HL-60 (cell line): ENCODE data around the gene AXL.
A peak's percentile ranks its signal among the peaks of the same experiment; 100 is the strongest.

Experiments used
- DNase-seq, 2 experiments: peaks; one replicate each; pipeline ENCODE4 v3.0.0-alpha.2; 2010 to 2020; ENCODE audit warnings: low read depth in 1 of 2, low spot score in 1 of 2
- H3K27ac ChIP-seq: fragments of 250-450 bp; sonication (Bioruptor Pico); replicated peaks from 2 replicates; pipeline ENCODE4 v1.5.1; 2020; ENCODE audit warnings: mild to moderate bottlenecking, moderate library complexity
- H3K27me3 ChIP-seq: fragments of 250-450 bp; sonication (Bioruptor Pico); 2 replicates; pipeline ENCODE4 v1.5.1; 2021; ENCODE audit warnings: mild to moderate bottlenecking, moderate library complexity; ENCODE audit not compliant: insufficient read depth, poor library complexity, severe bottlenecking
- H3K4me3 ChIP-seq: replicated peaks from 2 replicates; pipeline ENCODE4 v1.5.1; 2011; ENCODE audit warnings: mild to moderate bottlenecking, control low read depth, low read length; ENCODE audit not compliant: insufficient read depth
- GABPA ChIP-seq: IDR thresholded peaks from 2 replicates; pipeline ENCODE4 v1.6.1; 2012; ENCODE audit warnings: low read depth
- POLR2AphosphoS5 ChIP-seq: IDR thresholded peaks from 2 replicates; pipeline ENCODE4 v1.6.1; 2012; ENCODE audit warnings: low read depth
- SPI1 ChIP-seq: IDR thresholded peaks from 2 replicates; pipeline ENCODE4 v1.6.1; 2012; ENCODE audit warnings: low read depth, mild to moderate bottlenecking, borderline replicate concordance
- TF ChIP-seq, protein P1 (sequence below): IDR thresholded peaks from 2 replicates; pipeline ENCODE4 v1.6.1; 2012; ENCODE audit warnings: low read depth; ENCODE audit not compliant: insufficient replicate concordance
- TF ChIP-seq, protein P2 (sequence below): IDR thresholded peaks from one replicate; pipeline ENCODE4 v1.5.1; 2011; ENCODE audit warnings: low read length, control low read depth, inconsistent platforms; ENCODE audit not compliant: insufficient read depth

The AXL gene

DNA sequence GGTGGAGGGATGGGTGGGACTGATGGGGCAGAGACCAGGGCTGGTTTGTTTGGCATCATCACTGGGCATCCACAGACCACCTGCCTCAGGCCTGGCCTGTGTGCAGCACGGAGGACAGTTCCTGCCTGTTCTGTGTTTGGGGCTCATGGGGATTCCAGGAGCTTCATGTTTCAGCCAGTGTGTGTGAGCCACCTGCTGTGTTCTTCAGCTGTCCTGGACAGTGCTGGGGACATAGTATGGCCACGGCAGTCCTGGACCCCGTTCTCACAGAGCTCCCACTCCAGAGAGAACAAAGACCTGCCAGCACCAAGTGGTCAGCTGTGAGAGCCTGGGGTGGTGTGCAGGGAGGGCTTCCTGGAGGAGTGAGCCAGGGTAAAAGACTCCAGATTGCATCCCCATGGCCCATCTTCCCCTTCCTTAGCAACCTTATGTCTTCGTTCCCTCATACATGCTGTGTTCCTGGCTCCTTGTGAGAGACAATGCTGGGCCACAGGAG, 89.0 kb downstream of the AXL start:
- no peak for DNase-seq
- H3K4me3 ChIP-seq: no peak overlapping the region
- H3K27ac ChIP-seq: peak overlapping the region; percentile 64
- no peaks in the 10 kb centered on the region for H3K27me3 ChIP-seq
- TF ChIP-seq SPI1: no peak
- peak; percentile 4; the same call in 1 of the 2 replicates for TF ChIP-seq POLR2AphosphoS5
- no peak for TF ChIP-seq GABPA
- TF ChIP-seq, protein P1, sequence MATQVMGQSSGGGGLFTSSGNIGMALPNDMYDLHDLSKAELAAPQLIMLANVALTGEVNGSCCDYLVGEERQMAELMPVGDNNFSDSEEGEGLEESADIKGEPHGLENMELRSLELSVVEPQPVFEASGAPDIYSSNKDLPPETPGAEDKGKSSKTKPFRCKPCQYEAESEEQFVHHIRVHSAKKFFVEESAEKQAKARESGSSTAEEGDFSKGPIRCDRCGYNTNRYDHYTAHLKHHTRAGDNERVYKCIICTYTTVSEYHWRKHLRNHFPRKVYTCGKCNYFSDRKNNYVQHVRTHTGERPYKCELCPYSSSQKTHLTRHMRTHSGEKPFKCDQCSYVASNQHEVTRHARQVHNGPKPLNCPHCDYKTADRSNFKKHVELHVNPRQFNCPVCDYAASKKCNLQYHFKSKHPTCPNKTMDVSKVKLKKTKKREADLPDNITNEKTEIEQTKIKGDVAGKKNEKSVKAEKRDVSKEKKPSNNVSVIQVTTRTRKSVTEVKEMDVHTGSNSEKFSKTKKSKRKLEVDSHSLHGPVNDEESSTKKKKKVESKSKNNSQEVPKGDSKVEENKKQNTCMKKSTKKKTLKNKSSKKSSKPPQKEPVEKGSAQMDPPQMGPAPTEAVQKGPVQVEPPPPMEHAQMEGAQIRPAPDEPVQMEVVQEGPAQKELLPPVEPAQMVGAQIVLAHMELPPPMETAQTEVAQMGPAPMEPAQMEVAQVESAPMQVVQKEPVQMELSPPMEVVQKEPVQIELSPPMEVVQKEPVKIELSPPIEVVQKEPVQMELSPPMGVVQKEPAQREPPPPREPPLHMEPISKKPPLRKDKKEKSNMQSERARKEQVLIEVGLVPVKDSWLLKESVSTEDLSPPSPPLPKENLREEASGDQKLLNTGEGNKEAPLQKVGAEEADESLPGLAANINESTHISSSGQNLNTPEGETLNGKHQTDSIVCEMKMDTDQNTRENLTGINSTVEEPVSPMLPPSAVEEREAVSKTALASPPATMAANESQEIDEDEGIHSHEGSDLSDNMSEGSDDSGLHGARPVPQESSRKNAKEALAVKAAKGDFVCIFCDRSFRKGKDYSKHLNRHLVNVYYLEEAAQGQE: no peak
- TF ChIP-seq, protein P2, sequence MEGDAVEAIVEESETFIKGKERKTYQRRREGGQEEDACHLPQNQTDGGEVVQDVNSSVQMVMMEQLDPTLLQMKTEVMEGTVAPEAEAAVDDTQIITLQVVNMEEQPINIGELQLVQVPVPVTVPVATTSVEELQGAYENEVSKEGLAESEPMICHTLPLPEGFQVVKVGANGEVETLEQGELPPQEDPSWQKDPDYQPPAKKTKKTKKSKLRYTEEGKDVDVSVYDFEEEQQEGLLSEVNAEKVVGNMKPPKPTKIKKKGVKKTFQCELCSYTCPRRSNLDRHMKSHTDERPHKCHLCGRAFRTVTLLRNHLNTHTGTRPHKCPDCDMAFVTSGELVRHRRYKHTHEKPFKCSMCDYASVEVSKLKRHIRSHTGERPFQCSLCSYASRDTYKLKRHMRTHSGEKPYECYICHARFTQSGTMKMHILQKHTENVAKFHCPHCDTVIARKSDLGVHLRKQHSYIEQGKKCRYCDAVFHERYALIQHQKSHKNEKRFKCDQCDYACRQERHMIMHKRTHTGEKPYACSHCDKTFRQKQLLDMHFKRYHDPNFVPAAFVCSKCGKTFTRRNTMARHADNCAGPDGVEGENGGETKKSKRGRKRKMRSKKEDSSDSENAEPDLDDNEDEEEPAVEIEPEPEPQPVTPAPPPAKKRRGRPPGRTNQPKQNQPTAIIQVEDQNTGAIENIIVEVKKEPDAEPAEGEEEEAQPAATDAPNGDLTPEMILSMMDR: no peak

DNA sequence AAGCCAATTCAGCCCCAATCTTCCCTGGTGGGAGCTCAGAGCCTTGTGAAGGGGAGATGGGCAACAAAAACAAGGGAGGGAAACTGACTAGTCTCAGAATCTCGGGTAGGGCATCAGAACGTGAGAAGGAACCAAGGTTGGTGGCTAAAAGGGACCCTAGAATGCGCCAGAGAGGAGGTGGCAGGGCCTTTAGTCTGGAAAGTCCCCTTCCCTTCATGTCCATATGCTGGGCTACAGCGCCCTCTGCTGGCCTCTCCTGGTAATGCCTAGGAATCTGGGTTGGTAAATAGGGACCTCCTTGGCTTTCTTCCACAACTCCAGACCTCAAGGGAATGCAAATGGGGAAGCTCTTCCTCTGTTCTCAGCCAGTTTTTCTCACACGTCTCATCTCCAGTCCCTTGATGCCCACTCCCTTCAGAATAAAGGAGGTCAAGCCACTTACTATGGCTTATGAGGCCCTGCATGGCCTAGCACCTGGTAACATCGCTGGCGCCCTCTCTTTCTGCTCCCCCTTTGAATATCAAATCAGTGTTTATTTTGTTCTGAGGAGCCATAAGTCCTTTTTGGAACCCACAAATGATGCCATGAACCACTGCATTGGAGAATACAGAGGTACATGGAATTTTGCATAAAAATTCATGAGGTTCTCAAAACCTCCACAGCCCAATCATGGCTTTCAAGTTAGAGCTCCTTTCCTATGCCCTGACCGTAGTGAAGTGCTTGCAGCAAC, 89.6 kb downstream of the AXL start:
- peak overlapping the region; percentile 64 for H3K27ac ChIP-seq
- DNase-seq: peak; percentile 62 to 90
- no peaks in the 10 kb centered on the region for H3K27me3 ChIP-seq
- H3K4me3 ChIP-seq: no peak overlapping the region
- TF ChIP-seq SPI1 (no peak), GABPA (no peak), POLR2AphosphoS5 (peak; percentile 62)
- TF ChIP-seq, protein P1: no peak
- TF ChIP-seq, protein P2: peak; percentile 98

DNA sequence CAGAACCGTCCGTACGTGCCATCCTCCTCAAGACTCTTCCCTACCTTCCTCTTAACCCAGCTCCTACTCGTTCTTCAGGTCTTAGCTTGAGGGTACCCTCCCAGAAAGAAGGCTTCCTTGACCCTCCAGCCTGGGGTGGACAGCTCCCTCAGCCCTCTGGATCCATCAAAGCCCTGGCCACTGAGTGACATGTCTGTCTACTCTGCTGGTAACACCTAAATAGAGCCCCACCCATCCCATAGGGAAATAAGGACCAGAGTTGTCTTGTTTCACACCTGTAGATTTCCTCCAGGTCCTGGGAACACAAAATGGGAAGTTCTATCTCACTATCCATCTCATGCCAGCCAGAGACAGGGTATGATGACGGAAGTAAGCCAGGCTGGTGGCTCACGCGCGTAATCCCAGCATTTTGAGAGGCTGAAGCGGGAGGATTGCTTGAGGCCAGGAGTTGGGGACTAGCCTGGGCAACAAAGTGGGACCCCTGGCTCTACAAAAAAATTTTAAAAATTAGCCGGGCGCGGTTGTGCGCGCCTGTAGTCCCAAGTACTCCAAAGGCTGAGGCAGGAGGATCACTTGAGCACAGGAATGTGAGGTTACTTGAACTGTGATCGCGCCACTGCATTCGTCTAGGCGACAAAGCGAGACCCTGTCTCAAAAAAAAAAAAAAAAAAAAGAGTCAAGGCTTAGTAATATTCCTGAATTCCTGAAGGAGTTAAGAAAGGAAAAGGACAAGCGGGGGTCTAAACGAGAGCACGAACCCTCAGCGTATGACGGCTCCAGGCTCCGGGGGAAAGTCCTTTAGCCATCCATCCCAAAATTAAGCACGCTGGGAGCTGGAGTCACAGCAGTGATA, 90.4 kb downstream of the AXL start:
- DNase-seq: peak in 1 of 2 experiments; percentile 39
- H3K4me3 ChIP-seq: peak overlapping the region; percentile 67
- H3K27me3 ChIP-seq: no peaks in the 10 kb centered on the region
- peak overlapping the region; percentile 95 for H3K27ac ChIP-seq
- TF ChIP-seq SPI1 (no peak), GABPA (no peak), POLR2AphosphoS5 (peak; percentile 51)
- TF ChIP-seq, protein P1: no peak
